GM23338 (cell line): ENCODE data around the gene IMPDH1. TPM values are rescaled to one million over a fixed set of nuclear protein-coding genes. Genes with fewer than 3 reads are reported as not detected.

Experiments
- ATAC-seq: fragments of 200-7000 bp; cut with Tn5 transposase; 3 replicates; pipeline ENCODE4 v1.9.1; 2020
- DNase-seq: peaks from one replicate; pipeline ENCODE4 v3.0.0-alpha.2; 2015; ENCODE audit warnings: low spot score
- H2AFZ ChIP-seq: fragments of 200-600 bp; sonication (generic); 2 replicates; pipeline ENCODE4 v1.8.0; 2016; ENCODE audit warnings: antibody characterized with exemption, mild to moderate bottlenecking, moderate library complexity
- H3F3A ChIP-seq: fragments of 200-600 bp; sonication (generic); replicated peaks from 2 replicates; pipeline ENCODE4 v1.8.0; 2017; ENCODE audit warnings: antibody characterized with exemption, mixed run types, low read depth
- H3K27ac ChIP-seq: fragments of 200-600 bp; sonication (generic); 2 replicates; pipeline ENCODE4 v1.6.1; 2016; ENCODE audit warnings: low read depth
- H3K27me3 ChIP-seq: fragments of 200-600 bp; sonication (generic); 2 replicates; pipeline ENCODE4 v1.8.0; 2016; ENCODE audit warnings: mild to moderate bottlenecking, mixed run types, moderate library complexity; ENCODE audit not compliant: insufficient read depth
- H3K36me3 ChIP-seq: fragments of 200-600 bp; sonication (generic); 2 replicates; pipeline ENCODE4 v1.8.0; 2016; ENCODE audit warnings: mild to moderate bottlenecking; ENCODE audit not compliant: insufficient read depth
- H3K4me1 ChIP-seq: fragments of 200-600 bp; sonication (generic); 2 replicates; pipeline ENCODE4 v1.8.0; 2016; ENCODE audit warnings: mild to moderate bottlenecking, moderate library complexity; ENCODE audit not compliant: insufficient read depth
- H3K4me2 ChIP-seq: fragments of 200-600 bp; sonication (generic); 2 replicates; pipeline ENCODE4 v1.7.1; 2017; ENCODE audit warnings: mixed run types
- H3K4me3 ChIP-seq: fragments of 200-600 bp; sonication (generic); 2 replicates; pipeline ENCODE4 v1.6.1; 2016; ENCODE audit warnings: mixed run types
- H3K79me2 ChIP-seq: fragments of 200-600 bp; sonication (generic); replicated peaks from 2 replicates; pipeline ENCODE4 v1.8.0; 2017; ENCODE audit warnings: mild to moderate bottlenecking; ENCODE audit not compliant: insufficient read depth
- H3K9me2 ChIP-seq: fragments of 200-600 bp; sonication (generic); 2 replicates; pipeline ENCODE4 v1.8.0; 2017; ENCODE audit not compliant: insufficient read depth
- H4K20me1 ChIP-seq: fragments of 200-600 bp; sonication (generic); replicated peaks from 2 replicates; pipeline ENCODE4 v1.8.0; 2017; ENCODE audit warnings: mild to moderate bottlenecking; ENCODE audit not compliant: insufficient read depth
- H3K27ac Mint-ChIP-seq: 2 replicates; pipeline ENCODE4 v1.8.0; 2020; ENCODE audit warnings: inconsistent platforms, mild to moderate bottlenecking, moderate library complexity, mixed read lengths
- H3K27me3 Mint-ChIP-seq: 3 replicates; pipeline ENCODE4 v1.8.0; 2022; ENCODE audit warnings: low read depth, mild to moderate bottlenecking, moderate library complexity, mixed read lengths, inconsistent platforms; ENCODE audit not compliant: insufficient read depth, poor library complexity
- H3K36me3 Mint-ChIP-seq: 3 replicates; pipeline ENCODE4 v1.8.0; 2021; ENCODE audit warnings: low read depth, mild to moderate bottlenecking, inconsistent platforms, moderate library complexity, mixed read lengths
- H3K4me1 Mint-ChIP-seq: 3 replicates; pipeline ENCODE4 v1.8.0; 2020; ENCODE audit warnings: mild to moderate bottlenecking, inconsistent platforms, mixed read lengths
- H3K4me3 Mint-ChIP-seq: 3 replicates; pipeline ENCODE4 v1.8.0; 2021; ENCODE audit warnings: moderate library complexity, mild to moderate bottlenecking, inconsistent platforms, mixed read lengths
- H3K9me3 Mint-ChIP-seq: 3 replicates; pipeline ENCODE4 v1.8.0; 2020; ENCODE audit warnings: moderate library complexity, mild to moderate bottlenecking, inconsistent platforms, mixed read lengths
- CTCF ChIP-seq, 2 experiments: fragments of 200-600 bp in 1 of 2; sonication (generic) in 1 of 2; conservative IDR thresholded peaks; 2 replicates each; pipeline versions ENCODE4 v1.5.1 to v1.6.1; 2016 to 2017; ENCODE audit warnings: antibody characterized with exemption in 2 of 2, low read depth in 2 of 2, mild to moderate bottlenecking in 2 of 2, moderate library complexity in 1 of 2
- ETS1 ChIP-seq: IDR thresholded peaks from 2 replicates; pipeline ENCODE4 v1.6.1; 2016; ENCODE audit warnings: antibody characterized with exemption
- EZH2 ChIP-seq: fragments of 200-600 bp; sonication (generic); IDR thresholded peaks from one replicate; pipeline ENCODE4 v1.8.0; 2017; ENCODE audit warnings: antibody characterized with exemption, mild to moderate bottlenecking, low read depth; ENCODE audit not compliant: unreplicated experiment
- JUNB ChIP-seq: IDR thresholded peaks from one replicate; pipeline ENCODE4 v1.6.1; 2016; ENCODE audit warnings: antibody characterized with exemption; ENCODE audit not compliant: unreplicated experiment
- POLR2AphosphoS5 ChIP-seq: IDR thresholded peaks from 2 replicates; pipeline ENCODE4 v1.6.1; 2016; ENCODE audit warnings: antibody characterized with exemption, low read depth
- REST ChIP-seq: IDR thresholded peaks from one replicate; pipeline ENCODE4 v1.6.1; 2018; ENCODE audit warnings: antibody characterized with exemption; ENCODE audit not compliant: unreplicated experiment
- STAT1 ChIP-seq: IDR thresholded peaks from one replicate; pipeline ENCODE4 v1.6.1; 2016; ENCODE audit warnings: antibody characterized with exemption; ENCODE audit not compliant: unreplicated experiment
- ZNF114 ChIP-seq: fragments of 250-450 bp; sonication (Bioruptor Pico); IDR thresholded peaks from 2 replicates; pipeline ENCODE4 v1.5.0; 2020; ENCODE audit warnings: mild to moderate bottlenecking, moderate library complexity
- ZNF331 ChIP-seq: fragments of 250-450 bp; sonication (Bioruptor Pico); IDR thresholded peaks from 2 replicates; pipeline ENCODE4 v1.5.0; 2020; ENCODE audit warnings: low read depth, mild to moderate bottlenecking, moderate library complexity
- ZNF462 ChIP-seq: fragments of 250-450 bp; sonication (Bioruptor Pico); IDR thresholded peaks from 2 replicates; pipeline ENCODE4 v1.5.0; 2020; ENCODE audit warnings: mild to moderate bottlenecking, moderate library complexity
- polyA plus RNA-seq: library from polyadenylated mRNA; unstranded; fragments of >200 nt; fragmentation: Nextera tagmentation; extraction: Ambion mirVana; gene quantifications from 2 replicates; pipeline ENCODE4 v1.2.1, GENCODE V29; 2016
- total RNA-seq: library from RNA; depleted of rRNA; stranded (reverse); fragments of >200 nt; shearing (Covaris generic); gene quantifications from 2 replicates; pipeline ENCODE4 v1.2.3, GENCODE V29; 2014

Gene IMPDH1
- total and polyA plus RNA-seq, 2 experiments from 2014 or later, result 16.4 to 48.3 TPM

GRCh38 chr7:128400566-128400965, 9.2 kb downstream of the IMPDH1 start:
- Mint-ChIP-seq H3K36me3 (peaks cover 21% of the 10 kb centered on the region), H3K27me3 (peaks cover 15% of the 10 kb centered on the region), H3K4me3 (no peak overlapping the region), H3K4me1 (peaks cover 14% of the 10 kb centered on the region), H3K9me3 (no peaks in the 10 kb centered on the region), H3K27ac (no peak overlapping the region)
- Histone ChIP-seq H3K36me3 (no peaks in the 10 kb centered on the region), H3K9me2 (no peaks in the 10 kb centered on the region), H3K27ac (no peak overlapping the region), H3K79me2 (no peaks in the 10 kb centered on the region), H3K4me1 (peaks cover 13% of the 10 kb centered on the region), H3F3A (no peaks in the 10 kb centered on the region; the same call in 1 of the 2 replicates), H3K4me3 (no peak overlapping the region), H3K27me3 (peaks cover 22% of the 10 kb centered on the region), H3K4me2 (no peak overlapping the region), H2AFZ (no peak overlapping the region), H4K20me1 (no peaks in the 10 kb centered on the region)
- no peak for DNase-seq
- no peak for ATAC-seq
- no peak for TF ChIP-seq POLR2AphosphoS5
- TF ChIP-seq ETS1, result no peak
- no peak for TF ChIP-seq EZH2
- TF ChIP-seq REST, result no peak
- TF ChIP-seq JUNB, result no peak
- TF ChIP-seq ZNF331 (CRISPR knock-in tag), result no peak
- no peak for TF ChIP-seq STAT1
- no peak for TF ChIP-seq ZNF114 (CRISPR knock-in tag)
- TF ChIP-seq CTCF (conservative IDR thresholded peaks at IDR 0.05; ENCODE audit: low read depth in 2 of 2), result no peak
- no peak for TF ChIP-seq ZNF462 (CRISPR knock-in tag)
